Endothelial cell of umbilical vein (primary cell): ENCODE measurements around the gene EAPP. TPM values are rescaled to one million over a fixed set of nuclear protein-coding genes. Genes with fewer than 3 reads are reported as not detected.
"Not testable (repeated sequence)": the region's sequence is repeated elsewhere in the genome, so short reads cannot be mapped to it uniquely, and the experiment has no call there.

ENCODE experiments used
- BruUV-seq: library from RNA; stranded (reverse); fragments of 400-500 nt; replicated peaks from 2 replicates; lab custom pipeline; 2021; lab: Mats Ljungman, UMichigan
- CTCF ChIA-PET: fragments of 300-600, 350-600 bp; sonication (Branson Sonifier 250); formaldehyde crosslinking; loops from one replicate; lab custom pipeline; 2021; ENCODE audit warnings: antibody characterized with exemption, inconsistent platforms; lab: Charles Lee
- POLR2A ChIA-PET: fragments of 300-600, 350-600 bp; sonication (Branson Sonifier 250); formaldehyde crosslinking; loops from one replicate; lab custom pipeline; 2021; ENCODE audit warnings: antibody characterized with exemption, inconsistent platforms; lab: Charles Lee
- DNase-seq: peaks from one replicate; pipeline ENCODE4 v3.0.0-alpha.2; 2011; ENCODE audit warnings: low read depth, low spot score
- FAIRE-seq: peaks from 2 replicates; lab custom pipeline; 2011; peaks lifted over from hg19 to GRCh38; lab: Jason Lieb, UNC
- H2AFZ ChIP-seq: 2 replicates; pipeline ENCODE4 v1.6.0; 2012; ENCODE audit warnings: low read depth, low read length, control low read depth, inconsistent platforms
- H3K27ac ChIP-seq: 2 replicates; pipeline ENCODE4 v1.5.1; 2011; ENCODE audit warnings: low read depth, mild to moderate bottlenecking, control low read depth, low read length, moderate library complexity; ENCODE audit not compliant: insufficient read depth
- H3K27me3 ChIP-seq, 2 experiments: 2 replicates each; pipeline versions ENCODE4 v1.6.0 to v1.6.1; 2011; ENCODE audit warnings: low read length in 2 of 2, mixed read lengths in 1 of 2; ENCODE audit not compliant: control insufficient read depth in 2 of 2, insufficient read depth in 2 of 2
- H3K36me3 ChIP-seq, 2 experiments: 2 replicates in 1 of 2; 3 replicates in 1 of 2; pipeline ENCODE4 v1.5.1; 2011; ENCODE audit warnings: low read length in 2 of 2, mild to moderate bottlenecking in 1 of 2, moderate library complexity in 1 of 2; ENCODE audit not compliant: control insufficient read depth in 2 of 2, insufficient read depth in 2 of 2; ENCODE audit errors: extremely low read depth in 1 of 2
- H3K4me1 ChIP-seq: 3 replicates; pipeline ENCODE4 v1.5.1; 2011; ENCODE audit warnings: mild to moderate bottlenecking, low read length; ENCODE audit not compliant: control insufficient read depth, insufficient read depth; ENCODE audit errors: extremely low read depth
- H3K4me2 ChIP-seq: 2 replicates; pipeline ENCODE4 v1.6.1; 2011; ENCODE audit warnings: low read length, control low read depth, mixed read lengths; ENCODE audit not compliant: insufficient read depth
- H3K4me3 ChIP-seq, 3 experiments: fragments of 200-600 bp in 1 of 3; sonication (generic), shearing (Covaris generic) in 1 of 3; replicated peaks in 1 of 3; 2 replicates each; pipeline ENCODE4 v1.5.1; 2011 to 2016; ENCODE audit warnings: control low read depth in 3 of 3, low read length in 3 of 3, mild to moderate bottlenecking in 2 of 3, inconsistent platforms in 1 of 3, low read depth in 1 of 3, moderate library complexity in 1 of 3; ENCODE audit not compliant: insufficient read depth in 1 of 3
- H3K79me2 ChIP-seq: 2 replicates; pipeline ENCODE4 v1.6.0; 2012; ENCODE audit warnings: low read length, inconsistent platforms; ENCODE audit not compliant: control insufficient read depth, insufficient read depth
- H3K9ac ChIP-seq: replicated peaks from 2 replicates; pipeline ENCODE3; 2011; ENCODE audit warnings: low read length, control low read depth; ENCODE audit not compliant: insufficient read depth; ENCODE audit errors: extremely low read depth
- H3K9me1 ChIP-seq: replicated peaks from 3 replicates; pipeline ENCODE4 v1.6.0; 2011; ENCODE audit warnings: mild to moderate bottlenecking, low read length; ENCODE audit not compliant: control insufficient read depth, insufficient read depth; ENCODE audit errors: extremely low read depth
- H3K9me3 ChIP-seq: replicated peaks from 2 replicates; pipeline ENCODE4 v1.5.1; 2012; ENCODE audit warnings: low read length, inconsistent platforms; ENCODE audit not compliant: control insufficient read depth, insufficient read depth
- H4K20me1 ChIP-seq: replicated peaks from 2 replicates; pipeline ENCODE3; 2011; ENCODE audit warnings: mild to moderate bottlenecking, low read length; ENCODE audit not compliant: control insufficient read depth, insufficient read depth; ENCODE audit errors: extremely low read depth
- FOS ChIP-seq: IDR thresholded peaks from 2 replicates; pipeline ENCODE4 v1.6.1; 2011; ENCODE audit warnings: mild to moderate bottlenecking, low read length, moderate library complexity, borderline replicate concordance; ENCODE audit not compliant: insufficient read depth
- JUN ChIP-seq: IDR thresholded peaks from 2 replicates; pipeline ENCODE4 v1.6.1; 2011; ENCODE audit warnings: borderline replicate concordance, low read depth; ENCODE audit not compliant: insufficient read length, insufficient read depth
- MAX ChIP-seq: IDR thresholded peaks from 2 replicates; pipeline ENCODE4 v1.6.1; 2011; ENCODE audit not compliant: insufficient read depth, insufficient read length
- MYC ChIP-seq: IDR thresholded peaks from one replicate; pipeline ENCODE4 v1.6.1; 2011; ENCODE audit warnings: mild to moderate bottlenecking, low read depth, low read length
- POLR2A ChIP-seq: IDR thresholded peaks from 2 replicates; pipeline ENCODE4 v1.6.1; 2012; ENCODE audit warnings: low read depth, mild to moderate bottlenecking, control low read depth, low read length
- POLR2AphosphoS5 ChIP-seq: IDR thresholded peaks from 2 replicates; pipeline ENCODE4 v1.6.1; 2012; ENCODE audit warnings: low read depth, mild to moderate bottlenecking, control low read depth, low read length, moderate library complexity; ENCODE audit not compliant: insufficient read depth
- dilution Hi-C: fragments of 300-500 bp; cut with MboI; formaldehyde crosslinking; loops from one replicate; pipeline ENCODE4 v1.15.0; 2019; ENCODE audit warnings: low sequenced_read_pairs; ENCODE audit not compliant: extremely low pct_ligation_motif_present
- intact Hi-C: fragments of 100-400 bp; cut with micrococcal nuclease; formaldehyde crosslinking; loops from one replicate; pipeline ENCODE4 v1.10.0; 2022
- polyA plus RNA-seq, 4 experiments: library from polyadenylated mRNA; depleted of rRNA in 3 of 4; stranded (reverse) in 3 of 4; unstranded in 1 of 4; fragments of >200 nt; gene quantifications; 2 replicates each; pipeline versions ENCODE4 v1.2.1 to v1.2.3, GENCODE V29; 2011 to 2012; ENCODE audit warnings: missing spikeins in 1 of 4
- total RNA-seq: library from RNA; stranded (reverse); gene quantifications from 2 replicates; pipeline ENCODE4 v1.2.3, GENCODE V29; 2021

EAPP gene
- total and polyA plus RNA-seq, 2 donors (not counting 3 experiments of a cell fraction or from before 2014, with no cell fraction given), result 16.6 to 22.2 TPM

GRCh38 chr14:34520304-34520970 is 19.1 kb downstream of the EAPP start:
- H3K36me3 ChIP-seq, POLR2A ChIA-PET, BruUV-seq, intact Hi-C loops, H4K20me1 ChIP-seq, H3K27ac ChIP-seq, H3K4me2 ChIP-seq, H3K4me3 ChIP-seq, H3K79me2 ChIP-seq, H3K9me1 ChIP-seq, H3K9ac ChIP-seq, H3K27me3 ChIP-seq, H3K9me3 ChIP-seq, DNase-seq, H2AFZ ChIP-seq, FAIRE-seq, H3K4me1 ChIP-seq, dilution Hi-C loops: not testable (repeated sequence)
- CTCF ChIA-PET, result interaction anchor here (1.6 kb wide), 1 partner anchor 189 kb away, joined by 4 read pairs; no protein-coding TSS in a partner anchor

- Histone ChIP-seq H3K79me2 (no peaks in the 10 kb centered on the region), H3K36me3 (no peaks in the 10 kb centered on the region), H3K27ac (no peak overlapping the region), H3K4me3 (no peak overlapping the region), H3K4me2 (no peak overlapping the region), H3K9me3 (no peaks in the 10 kb centered on the region), H3K9ac (no peak overlapping the region), H4K20me1 (no peaks in the 10 kb centered on the region), H3K9me1 (no peaks in the 10 kb centered on the region), H3K27me3 (no peaks in the 10 kb centered on the region), H2AFZ (no peak overlapping the region), H3K4me1 (peaks cover 6% of the 10 kb centered on the region)
- FAIRE-seq, result no peak
- TF ChIP-seq FOS, result no peak
- no peak for TF ChIP-seq POLR2AphosphoS5
- no peak for TF ChIP-seq MAX
- TF ChIP-seq MYC, result no peak
- no peak for TF ChIP-seq POLR2A
- no peak for TF ChIP-seq JUN
- BruUV-seq, result no TSS peak
- dilution Hi-C loops, result no loop called here
- DNase-seq, result no peak
- intact Hi-C loops, result no loop called here
- POLR2A ChIA-PET, result interaction anchor here (0.7 kb wide), 2 partner anchors 14 to 150 kb away, joined by 4 to 6 read pairs; no protein-coding TSS in a partner anchor
- CTCF ChIA-PET, result no interaction called here
Observed at GRCh38 chr14:34507884-34508283, 31.6 kb downstream of the EAPP start.
